COLO668 (cell line): Measurements from ENCODE around the gene FHL3.

Experiments
- DNase-seq: peaks from one replicate; lab custom pipeline; 2025; ENCODE audit not compliant: unreplicated experiment; lab: John Stamatoyannopoulos, UW

The FHL3 gene

DNA sequence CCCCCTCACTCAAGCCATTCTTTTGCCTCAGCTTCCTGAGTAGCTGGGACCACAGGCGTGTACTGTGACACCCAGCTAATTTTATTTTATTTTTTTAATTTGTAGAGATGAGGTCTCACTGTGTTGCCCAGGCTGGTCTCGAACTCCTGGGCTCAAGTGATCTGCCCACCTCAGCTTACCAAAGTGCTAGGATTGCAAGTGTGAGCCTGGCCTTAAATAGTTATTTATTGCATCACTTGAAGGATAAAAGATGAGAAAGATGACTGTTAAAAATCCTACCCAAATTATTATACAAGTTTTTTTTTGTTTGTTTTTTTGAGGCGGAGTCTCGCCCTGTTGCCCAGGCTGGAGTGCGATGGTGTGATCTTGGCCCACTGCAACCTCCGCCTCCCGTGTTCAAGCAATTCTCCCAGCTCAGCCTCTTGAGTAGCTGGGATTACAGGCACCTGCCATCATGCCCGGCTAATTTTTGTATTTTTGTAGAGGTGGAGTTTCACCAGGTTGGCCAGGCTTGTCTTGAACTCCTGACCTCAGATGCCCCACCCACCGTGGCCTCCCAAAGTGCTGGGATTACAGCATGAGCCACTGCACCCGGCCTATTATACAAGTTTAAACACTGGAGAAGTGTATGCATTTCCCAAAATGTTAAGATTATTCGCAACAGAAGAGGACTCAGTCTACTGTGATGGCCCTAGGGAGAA is 9.6 kb upstream of the FHL3 start:
- DNase-seq: no peak

DNA sequence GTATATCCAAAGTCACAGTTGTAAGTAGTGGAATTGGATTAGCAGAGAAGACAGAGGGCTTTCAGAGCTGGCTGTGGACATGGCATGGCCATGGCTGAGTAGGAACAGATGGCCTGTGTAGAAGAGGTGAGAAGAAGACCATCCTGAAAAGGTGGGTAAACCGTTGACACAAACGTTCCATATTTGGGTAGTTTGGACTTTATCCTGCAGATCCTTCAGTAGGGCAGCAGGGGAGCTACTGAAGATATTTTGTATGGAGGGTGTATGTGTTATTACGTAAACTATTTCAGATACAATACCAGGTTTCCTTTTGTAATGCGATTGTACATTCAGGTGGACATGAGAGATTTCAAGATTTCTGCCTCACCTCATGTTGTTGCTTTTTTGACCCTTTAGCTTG is 8.9 kb upstream of the FHL3 start:
- DNase-seq: no peak

DNA sequence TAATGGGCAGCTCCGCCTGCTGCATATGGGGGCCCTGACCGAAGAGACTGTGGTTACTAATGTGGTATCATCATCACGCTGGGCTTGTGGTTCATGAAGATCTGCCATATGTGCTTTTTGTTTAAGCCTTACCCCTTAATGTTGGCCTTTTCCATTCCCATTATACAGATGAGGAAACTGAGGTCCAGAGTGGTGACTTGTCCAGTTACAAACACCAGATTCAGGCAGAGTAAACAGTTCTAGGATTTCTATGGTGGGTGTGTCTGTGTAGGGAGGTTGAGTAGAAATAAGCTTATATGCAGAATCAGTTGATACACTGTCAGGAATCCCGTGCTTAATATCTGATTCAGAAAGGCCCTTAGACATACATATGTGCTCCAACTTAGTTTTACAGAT is 7.9 kb upstream of the FHL3 start:
- no peak for DNase-seq

DNA sequence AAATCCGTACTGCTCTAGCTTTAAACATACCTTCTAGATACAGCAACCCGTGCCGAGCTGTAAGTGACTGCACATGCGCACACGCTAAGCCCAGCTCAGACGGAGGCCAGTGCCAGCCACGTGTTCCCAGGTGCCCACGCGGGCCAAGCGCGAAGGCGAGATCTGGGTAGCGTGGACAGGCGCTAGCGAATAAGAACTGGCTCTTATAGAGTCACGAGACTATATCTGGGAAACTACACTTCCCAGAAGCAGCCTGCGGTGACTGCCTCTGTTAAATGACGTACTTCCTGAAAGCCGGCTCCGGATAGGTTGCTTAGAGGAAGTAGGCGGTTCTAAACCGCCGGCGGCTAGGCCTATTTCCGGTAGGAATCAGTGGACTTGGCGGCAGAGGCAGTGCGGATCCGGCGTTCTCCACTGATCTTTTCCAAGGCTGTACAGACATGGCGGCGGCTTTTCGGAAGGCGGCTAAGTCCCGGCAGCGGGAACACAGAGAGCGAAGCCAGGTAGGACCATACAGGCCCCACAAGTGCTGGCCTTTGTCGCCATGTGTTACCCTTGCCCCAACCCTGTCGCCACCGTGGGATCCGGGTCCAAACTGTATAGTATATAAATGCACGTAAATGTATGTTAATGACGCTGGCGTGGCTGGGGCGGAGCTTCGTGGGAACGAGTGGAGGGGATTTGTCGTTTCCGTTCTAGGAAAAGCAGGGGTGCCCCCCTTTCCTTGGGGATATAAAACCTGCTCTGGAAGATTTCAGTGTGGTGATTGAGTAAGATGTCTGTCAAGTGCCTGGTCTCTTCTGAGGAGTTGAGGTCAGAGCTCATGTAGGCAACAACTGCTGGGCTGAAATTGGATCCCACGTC is 7.3 kb upstream of the FHL3 start, which contains the start of gene UTP11:
UTP11 (plus strand) TSS at position 372 of the 864 bp plus-strand sequence; CDS start at position 441, 69 bp downstream.
- peak; percentile 98 for DNase-seq

DNA sequence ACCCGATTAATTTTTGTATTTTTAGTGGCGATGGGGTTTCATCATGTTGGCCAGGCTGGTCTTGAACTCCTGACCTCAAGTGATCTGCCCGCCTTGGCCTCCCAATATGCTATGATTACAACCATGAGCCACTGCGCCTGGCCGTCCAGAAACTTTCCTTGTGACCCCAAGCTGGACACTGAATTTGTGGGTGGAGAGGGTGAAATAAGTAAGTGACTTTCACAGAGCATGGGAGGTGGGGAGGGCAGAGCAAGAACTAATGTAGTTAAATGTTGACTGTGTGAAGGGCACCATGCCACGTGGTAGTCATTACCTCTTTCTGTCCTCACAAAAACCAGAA is 4.5 kb upstream of the FHL3 start:
- DNase-seq: no peak

DNA sequence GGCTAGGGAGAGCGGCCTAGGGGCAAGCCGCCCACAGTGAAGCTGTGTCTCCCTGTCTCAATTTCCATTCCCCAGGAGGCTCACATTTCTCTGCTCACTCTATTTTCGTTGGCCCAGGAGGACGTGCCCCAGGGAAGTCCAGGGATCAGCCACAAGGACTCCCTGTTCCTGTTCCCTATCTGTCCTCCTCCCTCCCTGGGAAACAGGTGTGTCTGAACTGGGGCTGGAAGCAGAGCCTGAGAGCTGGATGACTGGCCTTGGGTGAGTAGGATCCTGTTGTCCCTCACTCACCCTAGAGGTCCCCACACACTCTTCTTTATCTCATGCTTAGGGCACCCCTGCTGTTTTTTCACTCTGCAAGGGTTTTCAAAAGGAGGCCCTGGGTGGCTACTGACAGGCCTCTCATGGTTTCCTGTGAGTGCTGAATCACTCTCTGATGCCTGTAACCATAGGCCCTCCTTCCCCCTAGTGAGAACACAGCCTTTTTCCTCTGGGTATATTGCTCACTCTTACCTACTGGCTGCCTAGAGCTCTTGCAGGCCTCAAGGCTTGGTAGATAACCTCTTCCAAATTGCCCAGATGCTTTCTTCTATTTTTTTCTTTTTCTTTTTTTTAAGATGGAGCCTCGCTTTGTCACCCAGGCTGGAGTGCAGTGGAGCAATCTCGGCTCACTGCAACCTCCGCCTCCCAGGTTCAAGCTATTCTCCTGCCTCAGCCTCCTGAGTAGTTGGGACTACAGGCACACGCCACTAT is 4.0 kb upstream of the FHL3 start:
- DNase-seq: no peak

- DNase-seq: no peak
These were observed 904 bp upstream of the FHL3 start for GRCh38 chr1:38006008-38006828.

DNA sequence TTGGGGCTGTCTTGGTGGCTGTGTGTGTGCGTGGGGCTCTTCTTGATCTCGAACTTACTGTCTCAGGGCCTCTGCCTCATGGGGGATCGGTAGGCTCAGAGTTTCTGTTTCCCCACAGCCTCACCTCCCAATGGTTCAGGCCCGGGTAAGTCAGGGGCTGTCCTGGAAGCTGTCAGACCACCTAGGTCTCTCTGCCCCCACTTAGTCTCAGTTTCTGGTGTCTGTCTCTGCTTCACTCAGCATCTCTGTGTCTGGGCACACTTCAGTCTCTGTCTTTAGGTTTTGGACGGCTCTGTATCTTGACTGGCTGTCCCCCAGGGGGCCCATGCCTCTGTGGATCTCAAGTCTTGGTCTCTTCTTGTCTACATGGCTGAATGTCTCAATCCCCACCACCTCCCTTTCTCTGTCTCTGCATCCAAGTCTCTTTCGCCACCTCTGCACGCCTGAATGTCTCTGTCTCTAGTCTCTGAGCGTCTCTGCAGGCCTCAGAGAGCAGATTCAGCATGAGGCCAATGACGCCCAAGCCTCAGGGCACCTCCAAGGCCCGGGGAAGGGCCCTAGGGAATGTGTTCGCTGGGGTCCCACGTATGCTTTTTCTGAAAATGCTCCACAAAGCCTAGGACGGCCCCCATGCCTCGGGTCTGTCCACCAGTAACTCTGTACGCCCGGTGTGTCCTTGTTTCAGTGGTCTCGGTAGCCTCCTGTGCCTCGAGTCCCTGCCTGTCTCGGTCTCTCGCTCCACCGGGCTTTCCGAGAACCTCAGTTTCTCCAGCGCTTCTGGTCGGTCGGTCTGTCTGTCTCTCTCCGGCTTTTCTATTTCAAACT is 818 bp downstream of the FHL3 start:
- no peak for DNase-seq

DNA sequence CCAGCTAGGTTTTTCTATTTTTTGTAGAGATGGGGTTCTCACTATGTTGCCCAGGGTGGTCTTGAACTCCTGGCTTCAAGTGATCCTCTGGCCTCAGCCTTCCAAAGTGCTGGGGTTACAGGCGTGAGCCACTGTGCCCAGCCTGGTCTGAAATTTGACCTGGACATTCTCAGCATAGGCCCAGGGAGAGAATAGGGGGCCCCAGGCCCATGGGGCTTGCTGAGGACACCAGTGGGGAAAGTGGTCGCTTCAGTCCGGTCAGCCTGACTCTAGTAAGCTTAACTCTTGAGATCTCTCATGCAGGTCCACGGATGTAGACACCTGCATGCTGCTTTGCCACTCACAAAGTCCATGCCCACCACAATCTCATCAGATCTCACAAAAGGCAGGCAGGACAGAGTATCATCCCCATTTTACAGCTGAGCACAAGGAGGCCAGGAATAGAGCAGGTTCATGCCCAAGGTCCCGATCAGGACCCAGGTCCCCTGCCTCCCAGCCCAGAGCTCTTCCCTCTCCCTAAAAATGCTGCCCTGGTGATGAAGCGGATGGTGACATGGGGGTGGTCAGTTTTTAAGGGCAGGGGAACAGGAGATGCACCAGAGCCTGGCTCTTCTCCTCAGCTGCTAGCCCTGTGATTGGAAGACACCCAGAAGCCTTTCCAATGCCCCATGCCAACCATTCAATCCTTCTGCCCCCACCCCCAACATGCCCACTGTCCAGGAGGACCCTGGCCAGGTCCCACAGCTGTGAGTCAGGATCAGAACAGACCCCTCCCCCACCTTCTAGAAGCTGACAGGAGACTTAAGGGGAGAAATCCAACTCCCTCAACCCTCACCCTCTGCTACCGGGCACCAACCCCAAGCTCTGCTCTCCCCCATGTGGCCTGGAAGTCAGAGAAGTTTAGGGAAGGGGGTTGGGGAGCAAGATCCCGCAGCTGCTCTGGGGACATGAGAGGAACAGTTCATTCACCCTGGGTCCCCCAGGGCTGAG is 1.8 kb downstream of the FHL3 start:
- no peak for DNase-seq

DNA sequence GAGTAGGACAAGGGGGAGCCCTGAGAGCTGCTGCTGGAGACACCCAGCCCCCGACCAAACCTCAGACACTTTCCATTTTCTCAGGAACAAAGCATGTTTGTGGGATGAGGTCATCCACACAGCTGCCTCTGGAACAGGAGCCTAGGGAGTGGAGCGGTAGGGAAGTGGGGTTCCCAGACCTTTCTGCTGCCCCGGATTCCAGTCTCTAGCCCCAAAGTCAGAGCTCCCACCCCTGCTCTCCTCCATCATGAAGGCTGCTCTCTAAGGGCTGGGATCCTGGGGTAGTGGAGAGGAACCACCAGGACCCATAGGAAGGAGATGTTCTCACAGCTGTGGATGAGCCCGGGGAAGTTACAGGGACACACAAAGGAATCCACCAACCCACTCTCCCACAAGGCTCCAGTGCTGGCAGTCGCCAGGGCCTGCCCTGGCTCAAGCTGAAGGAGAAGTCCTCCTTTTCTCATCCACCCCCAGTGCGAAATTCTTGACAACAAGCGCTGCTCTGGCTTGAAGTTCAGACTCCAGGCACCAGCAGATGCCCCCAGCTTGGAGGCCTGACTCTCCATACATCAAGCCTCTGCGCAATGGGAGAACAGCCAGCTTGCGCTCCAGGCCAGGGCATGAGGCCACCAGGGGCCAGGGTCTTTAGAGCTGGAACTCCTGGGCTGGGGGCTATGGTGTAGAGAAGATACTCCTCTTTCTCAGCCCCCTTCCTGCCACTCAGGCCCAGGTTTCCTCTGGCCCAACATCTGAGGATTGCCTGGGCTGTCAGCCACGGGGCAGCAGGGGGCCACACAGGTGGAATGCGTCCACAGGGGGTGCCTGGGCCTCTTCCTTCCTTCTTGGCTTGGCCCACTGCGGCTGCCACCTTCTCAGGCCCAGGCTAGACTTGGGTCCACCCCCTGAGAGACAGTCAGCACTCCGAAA is 4.5 kb downstream of the FHL3 start:
- DNase-seq: no peak

DNA sequence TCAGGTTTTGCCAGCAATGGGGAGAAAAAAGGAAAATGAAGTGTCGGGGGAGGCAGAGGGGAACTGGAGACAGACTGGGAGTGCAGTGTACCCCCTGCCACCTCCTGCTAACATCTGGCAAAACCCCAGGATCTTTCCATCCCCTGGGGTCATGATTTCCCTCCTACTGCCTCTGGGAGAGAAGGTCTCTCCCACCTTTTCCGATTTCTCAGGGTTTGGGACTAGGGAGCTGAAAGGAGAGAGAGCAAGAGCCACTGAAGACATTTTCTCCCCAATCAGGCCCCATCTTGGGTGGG is 5.1 kb downstream of the FHL3 start:
- no peak for DNase-seq

DNA sequence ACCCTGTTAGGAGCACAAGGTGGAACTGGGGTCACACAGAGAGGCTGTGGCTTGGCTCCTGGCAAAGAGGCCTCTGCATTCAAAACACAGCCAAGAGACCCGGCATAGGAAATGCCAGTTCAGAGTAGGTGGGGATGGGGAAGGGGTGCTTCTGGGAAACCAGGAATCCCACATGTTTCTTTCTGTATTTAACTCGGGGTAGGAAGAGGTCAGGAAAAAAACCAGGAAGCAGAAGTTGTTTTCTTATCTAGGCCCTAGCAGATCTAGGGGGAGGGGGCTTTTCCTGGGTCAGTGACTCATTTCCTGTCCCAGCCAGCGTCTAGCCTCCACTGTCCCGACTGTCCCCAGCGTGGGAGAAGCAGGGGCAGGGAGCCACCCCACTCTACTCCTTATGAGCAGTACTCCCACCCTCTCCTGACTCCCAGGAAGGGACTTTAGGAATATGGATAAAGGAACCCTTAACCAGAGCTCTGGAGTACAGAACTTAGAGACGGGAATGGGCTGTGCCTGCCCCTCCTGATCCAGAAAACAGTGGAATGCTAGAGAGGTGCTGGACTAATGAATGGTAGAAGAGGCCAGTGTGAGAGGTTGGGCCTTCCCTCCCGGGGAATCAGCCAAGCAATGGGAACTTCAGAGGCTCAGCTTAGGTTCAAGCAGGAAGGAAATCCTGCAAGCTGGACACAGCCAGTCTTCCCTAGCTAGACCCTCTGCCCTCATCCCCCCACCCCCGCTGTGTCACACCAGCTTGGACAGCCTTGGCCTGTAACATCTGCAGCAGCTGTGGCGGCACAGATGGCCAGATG is 5.7 kb downstream of the FHL3 start:
- DNase-seq: peak; percentile 27

DNA sequence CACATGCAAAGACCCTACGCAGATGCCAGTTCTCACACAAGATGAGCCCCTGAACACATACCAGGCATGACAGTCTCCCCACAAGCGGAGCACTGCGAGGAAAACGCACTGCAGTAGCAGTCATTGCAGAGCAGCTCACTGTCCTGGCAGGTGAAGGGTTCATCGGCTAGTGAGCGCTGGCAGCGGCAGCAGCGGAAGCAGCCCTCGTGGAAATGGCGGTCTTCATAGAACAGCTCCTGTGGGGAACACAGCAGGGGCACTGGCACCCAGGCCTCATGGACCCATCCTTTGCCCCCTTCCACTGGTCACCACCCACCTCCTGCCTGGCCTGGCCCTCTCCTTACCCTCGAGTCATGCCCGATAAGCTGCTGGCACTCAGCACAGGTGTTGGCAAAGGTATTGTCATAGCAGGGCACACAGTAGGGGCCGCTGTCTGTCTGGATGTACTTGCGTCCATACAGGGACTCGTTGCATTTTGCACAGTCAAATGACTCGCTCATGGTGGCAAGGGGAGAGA is 6.3 kb downstream of the FHL3 start:
- DNase-seq: no peak

- no peak for DNase-seq
These were observed 7.1 kb downstream of the FHL3 start for GRCh38 chr1:37998089-37998808.

DNA sequence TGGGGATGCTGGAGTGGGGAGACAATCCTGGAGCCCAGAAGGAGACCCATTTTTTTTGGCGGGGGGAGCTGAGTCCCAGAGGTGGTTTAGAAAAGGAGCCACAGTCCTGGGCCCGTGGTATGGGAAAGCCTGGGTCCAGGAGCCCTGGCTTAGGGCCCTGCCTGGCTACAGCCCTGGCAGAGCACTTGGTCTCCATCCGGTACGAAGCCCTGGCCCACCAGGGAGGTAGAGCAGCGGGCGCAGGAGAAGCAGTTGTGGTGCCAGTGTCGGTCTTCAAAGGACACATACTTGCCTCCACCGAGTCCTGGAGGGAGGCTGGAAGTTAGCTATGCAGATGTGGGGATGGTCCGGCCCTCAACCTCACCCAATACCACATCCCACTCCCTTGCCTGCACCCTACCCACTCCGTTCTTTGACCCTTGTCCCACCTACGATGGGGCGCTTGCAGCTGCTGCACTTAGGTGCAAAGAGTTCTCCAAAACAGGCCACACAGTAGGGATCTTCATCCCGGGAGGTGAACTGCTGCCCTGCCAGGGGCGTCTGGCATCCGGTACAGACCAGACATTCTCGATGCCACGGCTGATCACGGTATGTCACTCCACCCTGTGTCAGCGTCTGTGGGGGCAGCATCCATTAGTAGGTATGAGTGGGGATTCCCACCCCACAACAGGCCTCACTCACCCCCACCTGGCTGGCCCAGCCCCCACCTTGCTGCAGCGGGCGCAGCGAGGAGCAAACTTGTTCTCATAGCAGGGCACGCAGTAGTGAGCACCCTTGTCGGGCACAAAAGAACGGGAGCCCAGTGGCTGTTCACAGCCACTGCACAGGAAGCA is 7.8 kb downstream of the FHL3 start:
- DNase-seq: no peak
